Measurements from ENCODE around the gene EXO1.

GRCh38 chr1:241825581-241825980 lies 22.4 kb upstream of the EXO1 start:
- TF ChIP-seq YY1 (IDR thresholded peaks at IDR 0.05; ENCODE audit: insufficient read depth, insufficient read length), result no peak
- no peak for TF ChIP-seq SUZ12 (IDR thresholded peaks at IDR 0.05; ENCODE audit: extremely low read depth, insufficient read depth, insufficient read length)

Measured in NT2/D1 (cell line).